ENCODE results near the gene SNN.
A peak's percentile ranks its signal among the peaks of the same experiment; 100 is the strongest.

The SNN gene

GRCh38 chr16:11658896-11659708 is 9.2 kb upstream of the SNN start:
- peak overlapping the region; percentile 20 for H4K91ac ChIP-seq (ENCODE audit: low read depth, low read length)
- no peaks in the 10 kb centered on the region for H3K27me3 ChIP-seq (ENCODE audit: insufficient read depth, low read length)
- no peaks in the 10 kb centered on the region for H3K79me2 ChIP-seq (ENCODE audit: control insufficient read depth, insufficient read depth, low read length, poor library complexity)
- H3K79me1 ChIP-seq (ENCODE audit: low read length), result peaks cover 3% of the 10 kb centered on the region
- H3K9me3 ChIP-seq (ENCODE audit: insufficient read depth, low read depth, low read length), result no peaks in the 10 kb centered on the region
- no peak overlapping the region for H3K18ac ChIP-seq (ENCODE audit: low read length)
- H3K27ac ChIP-seq (ENCODE audit: low read depth, low read length), result no peak overlapping the region
- H3K4me2 ChIP-seq (ENCODE audit: low read length), result no peak overlapping the region
- H2AFZ ChIP-seq (ENCODE audit: insufficient read depth, low read length, poor library complexity), result peak overlapping the region; percentile 8
- WGBS (ENCODE audit: extremely low coverage, insufficient coverage, insufficient read length), result no CpG with 5 or more reads among the region's 19 CpGs
- H3K23ac ChIP-seq (ENCODE audit: low read length), result no peak overlapping the region
- H2BK5ac ChIP-seq (ENCODE audit: low read depth, low read length, poor library complexity), result no peak overlapping the region
- H3K4me1 ChIP-seq (ENCODE audit: control insufficient read depth in 1 of 2, insufficient read depth in 2 of 2, low read length in 2 of 2), result peaks cover 6 to 8% of the 10 kb centered on the region in 2 experiments
- no peak overlapping the region for H3K4me3 ChIP-seq (ENCODE audit: low read depth, low read length)
- no peak overlapping the region for H3K4ac ChIP-seq (ENCODE audit: low read depth, low read length)
- no peak overlapping the region for H3K9ac ChIP-seq (ENCODE audit: low read length)
- peak overlapping the region; percentile 41 for H3K14ac ChIP-seq (ENCODE audit: low read length)
- no peak overlapping the region for H2BK120ac ChIP-seq (ENCODE audit: insufficient read depth, low read length, poor library complexity)
- peak overlapping the region; percentile 21 for H4K8ac ChIP-seq (ENCODE audit: low read depth, low read length)
- H4K12ac ChIP-seq (ENCODE audit: low read depth, low read length), result no peak overlapping the region
- DNase-seq, result no peak
- no peak overlapping the region for H2BK12ac ChIP-seq (ENCODE audit: low read length)
- H2AK5ac ChIP-seq (ENCODE audit: low read length), result no peak overlapping the region
- no peaks in the 10 kb centered on the region for H3K36me3 ChIP-seq (ENCODE audit: control insufficient read depth in 1 of 2, insufficient read depth in 2 of 2, low read length in 2 of 2)

GRCh38 chr16:11660565-11660964 is 7.7 kb upstream of the SNN start:
- no peak overlapping the region for H2AFZ ChIP-seq (ENCODE audit: insufficient read depth, low read length, poor library complexity)
- WGBS (ENCODE audit: extremely low coverage, insufficient coverage, insufficient read length), result no CpG with 5 or more reads among the region's 12 CpGs
- no peak overlapping the region for H2BK120ac ChIP-seq (ENCODE audit: insufficient read depth, low read length, poor library complexity)
- no peak overlapping the region for H3K23ac ChIP-seq (ENCODE audit: low read length)
- H3K4me3 ChIP-seq (ENCODE audit: low read depth, low read length), result no peak overlapping the region
- H3K27ac ChIP-seq (ENCODE audit: low read depth, low read length), result no peak overlapping the region
- DNase-seq, result no peak
- H4K12ac ChIP-seq (ENCODE audit: low read depth, low read length), result no peak overlapping the region
- no peak overlapping the region for H2BK12ac ChIP-seq (ENCODE audit: low read length)
- H3K4me2 ChIP-seq (ENCODE audit: low read length), result no peak overlapping the region
- H3K4ac ChIP-seq (ENCODE audit: low read depth, low read length), result no peak overlapping the region
- no peak overlapping the region for H4K91ac ChIP-seq (ENCODE audit: low read depth, low read length)
- no peaks in the 10 kb centered on the region for H3K79me2 ChIP-seq (ENCODE audit: control insufficient read depth, insufficient read depth, low read length, poor library complexity)
- H3K9me3 ChIP-seq (ENCODE audit: insufficient read depth, low read depth, low read length), result no peaks in the 10 kb centered on the region
- no peak overlapping the region for H2BK5ac ChIP-seq (ENCODE audit: low read depth, low read length, poor library complexity)
- H3K27me3 ChIP-seq (ENCODE audit: insufficient read depth, low read length), result no peaks in the 10 kb centered on the region
- no peak overlapping the region for H3K9ac ChIP-seq (ENCODE audit: low read length)
- no peaks in the 10 kb centered on the region for H3K36me3 ChIP-seq (ENCODE audit: control insufficient read depth in 1 of 2, insufficient read depth in 2 of 2, low read length in 2 of 2)
- H4K8ac ChIP-seq (ENCODE audit: low read depth, low read length), result no peak overlapping the region
- peaks cover 3% of the 10 kb centered on the region for H3K79me1 ChIP-seq (ENCODE audit: low read length)
- H3K4me1 ChIP-seq (ENCODE audit: control insufficient read depth in 1 of 2, insufficient read depth in 2 of 2, low read length in 2 of 2), result peaks cover 6 to 8% of the 10 kb centered on the region in 2 experiments
- H2AK5ac ChIP-seq (ENCODE audit: low read length), result no peak overlapping the region
- no peak overlapping the region for H3K18ac ChIP-seq (ENCODE audit: low read length)
- H3K14ac ChIP-seq (ENCODE audit: low read length), result no peak overlapping the region

- no CpG with 5 or more reads among the region's 5 CpGs for WGBS (ENCODE audit: extremely low coverage, insufficient coverage, insufficient read length)
- no peak overlapping the region for H3K18ac ChIP-seq (ENCODE audit: low read length)
- H3K36me3 ChIP-seq (ENCODE audit: control insufficient read depth in 1 of 2, insufficient read depth in 2 of 2, low read length in 2 of 2), result no peaks in the 10 kb centered on the region
- H3K9ac ChIP-seq (ENCODE audit: low read length), result no peak overlapping the region
- no peak overlapping the region for H4K8ac ChIP-seq (ENCODE audit: low read depth, low read length)
- H3K27ac ChIP-seq (ENCODE audit: low read depth, low read length), result no peak overlapping the region
- H2BK12ac ChIP-seq (ENCODE audit: low read length), result no peak overlapping the region
- H2AK5ac ChIP-seq (ENCODE audit: low read length), result no peak overlapping the region
- no peaks in the 10 kb centered on the region for H3K27me3 ChIP-seq (ENCODE audit: insufficient read depth, low read length)
- no peak overlapping the region for H3K4me3 ChIP-seq (ENCODE audit: low read depth, low read length)
- H2AFZ ChIP-seq (ENCODE audit: insufficient read depth, low read length, poor library complexity), result no peak overlapping the region
- no peak overlapping the region for H4K12ac ChIP-seq (ENCODE audit: low read depth, low read length)
- H3K79me1 ChIP-seq (ENCODE audit: low read length), result peaks cover 3% of the 10 kb centered on the region
- no peak for DNase-seq
- no peaks in the 10 kb centered on the region for H3K79me2 ChIP-seq (ENCODE audit: control insufficient read depth, insufficient read depth, low read length, poor library complexity)
- no peak overlapping the region for H4K91ac ChIP-seq (ENCODE audit: low read depth, low read length)
- no peak overlapping the region for H3K4me2 ChIP-seq (ENCODE audit: low read length)
- no peak overlapping the region for H2BK120ac ChIP-seq (ENCODE audit: insufficient read depth, low read length, poor library complexity)
- peaks cover 6 to 8% of the 10 kb centered on the region in 2 experiments for H3K4me1 ChIP-seq (ENCODE audit: control insufficient read depth in 1 of 2, insufficient read depth in 2 of 2, low read length in 2 of 2)
- no peak overlapping the region for H3K14ac ChIP-seq (ENCODE audit: low read length)
- no peak overlapping the region for H3K23ac ChIP-seq (ENCODE audit: low read length)
- no peaks in the 10 kb centered on the region for H3K9me3 ChIP-seq (ENCODE audit: insufficient read depth, low read depth, low read length)
- H2BK5ac ChIP-seq (ENCODE audit: low read depth, low read length, poor library complexity), result no peak overlapping the region
- no peak overlapping the region for H3K4ac ChIP-seq (ENCODE audit: low read depth, low read length)
These were observed 5.7 kb upstream of the SNN start for GRCh38 chr16:11662582-11662981.

GRCh38 chr16:11665071-11665491 is 3.2 kb upstream of the SNN start:
- Histone ChIP-seq H3K36me3 (ENCODE audit: control insufficient read depth in 1 of 2, insufficient read depth in 2 of 2, low read length in 2 of 2) (no peaks in the 10 kb centered on the region), H3K4me2 (ENCODE audit: low read length) (no peak overlapping the region), H2BK12ac (ENCODE audit: low read length) (no peak overlapping the region), H3K27ac (ENCODE audit: low read depth, low read length) (no peak overlapping the region), H3K18ac (ENCODE audit: low read length) (no peak overlapping the region), H3K27me3 (ENCODE audit: insufficient read depth, low read length) (no peaks in the 10 kb centered on the region), H2AFZ (ENCODE audit: insufficient read depth, low read length, poor library complexity) (no peak overlapping the region), H2BK120ac (ENCODE audit: insufficient read depth, low read length, poor library complexity) (no peak overlapping the region), H3K4me1 (ENCODE audit: control insufficient read depth in 1 of 2, insufficient read depth in 2 of 2, low read length in 2 of 2) (peaks cover 3 to 9% of the 10 kb centered on the region in 2 experiments), H3K4me3 (ENCODE audit: low read depth, low read length) (no peak overlapping the region), H4K91ac (ENCODE audit: low read depth, low read length) (no peak overlapping the region), H3K23ac (ENCODE audit: low read length) (no peak overlapping the region), H3K14ac (ENCODE audit: low read length) (no peak overlapping the region), H3K9ac (ENCODE audit: low read length) (no peak overlapping the region), H2AK5ac (ENCODE audit: low read length) (no peak overlapping the region), H3K9me3 (ENCODE audit: insufficient read depth, low read depth, low read length) (peaks cover 4% of the 10 kb centered on the region), H4K8ac (ENCODE audit: low read depth, low read length) (no peak overlapping the region), H3K4ac (ENCODE audit: low read depth, low read length) (no peak overlapping the region), H4K12ac (ENCODE audit: low read depth, low read length) (no peak overlapping the region), H3K79me1 (ENCODE audit: low read length) (peaks cover 6% of the 10 kb centered on the region), H3K79me2 (ENCODE audit: control insufficient read depth, insufficient read depth, low read length, poor library complexity) (peaks cover 9% of the 10 kb centered on the region), H2BK5ac (ENCODE audit: low read depth, low read length, poor library complexity) (no peak overlapping the region)
- DNase-seq, result no peak
- WGBS (ENCODE audit: extremely low coverage, insufficient coverage, insufficient read length), result no CpG with 5 or more reads among the region's 11 CpGs

Measured in trophoblast cell (in vitro differentiated cells and primary cell).